NT2/D1 (cell line): Measurements from ENCODE around the gene SPATA32.

ENCODE experiments used
- YY1 ChIP-seq: IDR thresholded peaks from 2 replicates; pipeline ENCODE4 v1.6.1; 2011; ENCODE audit not compliant: insufficient read length, insufficient read depth
- ZNF274 ChIP-seq: IDR thresholded peaks from 2 replicates; pipeline ENCODE4 v1.6.1; 2011; ENCODE audit warnings: mild to moderate bottlenecking, low read depth, low read length

DNA sequence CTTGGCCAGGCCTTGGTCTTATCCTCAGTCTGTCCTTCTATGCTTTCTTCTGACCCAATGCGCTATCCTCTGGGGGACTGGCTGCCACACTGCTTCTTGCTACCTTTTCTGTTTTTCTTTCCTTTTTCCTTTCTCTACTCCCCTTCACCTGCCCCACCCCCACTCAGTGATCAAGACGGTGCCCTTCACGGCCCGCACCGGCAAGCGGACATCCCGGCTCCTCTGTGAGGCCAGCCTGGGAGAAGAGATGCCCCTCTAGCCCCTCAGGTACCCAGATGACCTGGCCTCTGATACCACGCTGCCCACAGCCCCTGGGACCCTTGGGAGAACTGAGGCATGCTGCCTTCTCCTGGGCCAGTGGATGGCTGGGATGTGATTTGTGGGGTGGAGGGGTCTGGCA is 15.6 kb downstream of the SPATA32 start:
- TF ChIP-seq YY1 (no peak), ZNF274 (no peak)
